HG03060 (cell line): ENCODE measurements around the gene PCBP4.
"Not testable (repeated sequence)": the region's sequence is repeated elsewhere in the genome, so short reads cannot be mapped to it uniquely, and the experiment has no call there.

Experiments used
- ATAC-seq: cut with Tn5 transposase; IDR thresholded peaks from one replicate; pipeline ENCODE4 v1.9.1; 2021; ENCODE audit warnings: low read depth, moderate number of reproducible peaks; ENCODE audit not compliant: unreplicated experiment

PCBP4 gene

GRCh38 chr3:51928981-51929380 lies 38.3 kb downstream of the PCBP4 start:
- not testable (repeated sequence) for ATAC-seq

GRCh38 chr3:51928438-51928837 lies 38.8 kb downstream of the PCBP4 start:
- ATAC-seq, result no peak

- ATAC-seq, result no peak
These were observed 39.9 kb downstream of the PCBP4 start for GRCh38 chr3:51927061-51927977.

- ATAC-seq, result no peak
These were observed 46.1 kb downstream of the PCBP4 start for GRCh38 chr3:51921081-51921578.

- ATAC-seq, result no peak
These were observed 50.8 kb downstream of the PCBP4 start for GRCh38 chr3:51916418-51916817.

GRCh38 chr3:51908026-51908425 lies 59.2 kb downstream of the PCBP4 start:
- ATAC-seq, result no peak
